Astrocyte (in vitro differentiated cells and primary cell): ENCODE results near the gene CATSPERZ. TPM values are rescaled to one million over a fixed set of nuclear protein-coding genes. Genes with fewer than 3 reads are reported as not detected.
A peak's percentile ranks its signal among the peaks of the same experiment; 100 is the strongest.

Source experiments
- DNase-seq: peaks from one replicate; pipeline ENCODE4 v3.0.0-alpha.2; 2010; ENCODE audit warnings: low read depth
- FAIRE-seq: peaks from 2 replicates; lab custom pipeline; 2011; peaks lifted over from hg19 to GRCh38; lab: Jason Lieb, UNC
- H2AFZ ChIP-seq: 2 replicates; pipeline ENCODE4 v1.6.0; 2012; ENCODE audit warnings: low read depth, low read length, inconsistent platforms
- H3K27ac ChIP-seq: 2 replicates; pipeline ENCODE4 v1.5.1; 2011; ENCODE audit warnings: low read depth, low read length, inconsistent platforms
- H3K27me3 ChIP-seq: 2 replicates; pipeline ENCODE4 v1.6.0; 2011; ENCODE audit warnings: low read length, inconsistent platforms; ENCODE audit not compliant: insufficient read depth
- H3K36me3 ChIP-seq: 2 replicates; pipeline ENCODE4 v1.5.1; 2011; ENCODE audit warnings: low read length, inconsistent platforms; ENCODE audit not compliant: insufficient read depth
- H3K4me1 ChIP-seq: 2 replicates; pipeline ENCODE4 v1.5.1; 2011; ENCODE audit warnings: low read length, inconsistent platforms; ENCODE audit not compliant: insufficient read depth
- H3K4me2 ChIP-seq: 2 replicates; pipeline ENCODE4 v1.6.0; 2012; ENCODE audit warnings: low read length, inconsistent platforms
- H3K4me3 ChIP-seq: 2 replicates; pipeline ENCODE4 v1.5.1; 2011; ENCODE audit warnings: low read depth, mild to moderate bottlenecking, low read length, inconsistent platforms; ENCODE audit not compliant: insufficient read depth
- H3K79me2 ChIP-seq: 2 replicates; pipeline ENCODE4 v1.6.0; 2012; ENCODE audit warnings: mild to moderate bottlenecking, low read length, inconsistent platforms; ENCODE audit not compliant: insufficient read depth
- H3K9ac ChIP-seq: 2 replicates; pipeline ENCODE4 v1.6.0; 2012; ENCODE audit warnings: mild to moderate bottlenecking, low read length, inconsistent platforms
- H3K9me3 ChIP-seq: 2 replicates; pipeline ENCODE4 v1.5.1; 2012; ENCODE audit warnings: low read depth, mild to moderate bottlenecking, low read length, inconsistent platforms; ENCODE audit not compliant: insufficient read depth
- H4K20me1 ChIP-seq: 2 replicates; pipeline ENCODE4 v1.6.0; 2012; ENCODE audit warnings: low read length, inconsistent platforms; ENCODE audit not compliant: insufficient read depth
- H3K27ac Mint-ChIP-seq: one replicate; pipeline ENCODE4 v1.8.0; 2021; ENCODE audit warnings: mild to moderate bottlenecking, mixed read lengths; ENCODE audit not compliant: unreplicated experiment
- H3K27me3 Mint-ChIP-seq: one replicate; pipeline ENCODE4 v1.8.0; 2021; ENCODE audit warnings: low read depth, mixed read lengths; ENCODE audit not compliant: unreplicated experiment
- H3K36me3 Mint-ChIP-seq: one replicate; pipeline ENCODE4 v1.8.0; 2021; ENCODE audit warnings: low read depth, mixed read lengths; ENCODE audit not compliant: unreplicated experiment
- H3K4me1 Mint-ChIP-seq: one replicate; pipeline ENCODE4 v1.8.0; 2021; ENCODE audit warnings: low read depth, mixed read lengths; ENCODE audit not compliant: unreplicated experiment
- H3K4me3 Mint-ChIP-seq: one replicate; pipeline ENCODE4 v1.8.0; 2021; ENCODE audit warnings: mild to moderate bottlenecking, moderate library complexity, mixed read lengths; ENCODE audit not compliant: unreplicated experiment
- H3K9me3 Mint-ChIP-seq: one replicate; pipeline ENCODE4 v1.8.0; 2021; ENCODE audit warnings: mild to moderate bottlenecking, mixed read lengths; ENCODE audit not compliant: unreplicated experiment
- CTCF ChIP-seq: IDR thresholded peaks from 2 replicates; pipeline ENCODE4 v1.5.1; 2011; ENCODE audit warnings: low read depth, mild to moderate bottlenecking, inconsistent platforms, low read length, moderate library complexity; ENCODE audit not compliant: insufficient read depth
- EZH2 ChIP-seq: IDR thresholded peaks from 2 replicates; pipeline ENCODE4 v1.6.1; 2012; ENCODE audit warnings: mild to moderate bottlenecking, low read length, inconsistent platforms; ENCODE audit not compliant: insufficient read depth
- total RNA-seq: library from RNA; stranded (reverse); gene quantifications from 2 replicates; pipeline ENCODE4 v1.2.1, GENCODE V29; 2021

Gene CATSPERZ
- total RNA-seq, 1 donor from 2014 or later, result not detected

- Mint-ChIP-seq H3K27me3 (no peaks in the 10 kb centered on the region), H3K27ac (peak within 1 kb of the TSS; percentile 95), H3K36me3 (peaks cover 24% of the 10 kb centered on the region), H3K4me1 (peaks cover 20% of the 10 kb centered on the region), H3K9me3 (no peaks in the 10 kb centered on the region), H3K4me3 (peak within 1 kb of the TSS; percentile 96)
- Histone ChIP-seq H3K4me1 (peaks cover 7% of the 10 kb centered on the region), H4K20me1 (peaks cover 23% of the 10 kb centered on the region), H3K9ac (peak within 1 kb of the TSS; percentile 91), H3K4me2 (peak within 1 kb of the TSS; percentile 99), H2AFZ (peak within 1 kb of the TSS; percentile 82), H3K27ac (peak within 1 kb of the TSS; percentile 94), H3K9me3 (no peaks in the 10 kb centered on the region), H3K79me2 (peaks cover 28% of the 10 kb centered on the region), H3K36me3 (peaks cover 3% of the 10 kb centered on the region), H3K4me3 (peak within 1 kb of the TSS; percentile 84), H3K27me3 (no peaks in the 10 kb centered on the region)
- DNase-seq (peak; percentile 98), FAIRE-seq (peak; percentile 98)
- TF ChIP-seq CTCF (no peak), EZH2 (no peak)
Observed at GRCh38 chr11:64317325-64317960, 17.3 kb downstream of the CATSPERZ start, which contains the start of gene TRMT112. TSS of gene TRMT112 (minus strand) at chr11:64317559. CDS start at chr11:64317526, 33 bp downstream.

- peak; percentile 87 for DNase-seq
- Mint-ChIP-seq H3K27ac (peak within 1 kb of the TSS; percentile 95), H3K4me1 (peaks cover 23% of the 10 kb centered on the region), H3K36me3 (peaks cover 22% of the 10 kb centered on the region), H3K27me3 (no peaks in the 10 kb centered on the region), H3K4me3 (peak within 1 kb of the TSS; percentile 96), H3K9me3 (no peaks in the 10 kb centered on the region)
- Histone ChIP-seq H3K9ac (peak within 1 kb of the TSS; percentile 91), H3K79me2 (peaks cover 28% of the 10 kb centered on the region), H3K4me3 (peak within 1 kb of the TSS; percentile 84), H3K36me3 (peaks cover 3% of the 10 kb centered on the region), H4K20me1 (peaks cover 28% of the 10 kb centered on the region), H3K27me3 (no peaks in the 10 kb centered on the region), H3K4me1 (peaks cover 7% of the 10 kb centered on the region), H2AFZ (peak within 1 kb of the TSS; percentile 82), H3K4me2 (peak within 1 kb of the TSS; percentile 99), H3K27ac (peak within 1 kb of the TSS; percentile 94), H3K9me3 (no peaks in the 10 kb centered on the region)
- FAIRE-seq, result no peak
- TF ChIP-seq EZH2, result no peak
- no peak for TF ChIP-seq CTCF
Observed at GRCh38 chr11:64317961-64318765, 18.0 kb downstream of the CATSPERZ start, which contains the start of gene PRDX5. TSS of gene PRDX5 (plus strand) at chr11:64318121. CDS start at chr11:64318216, 95 bp downstream.
